ENCODE results near the gene GCG.

The GCG gene

DNA sequence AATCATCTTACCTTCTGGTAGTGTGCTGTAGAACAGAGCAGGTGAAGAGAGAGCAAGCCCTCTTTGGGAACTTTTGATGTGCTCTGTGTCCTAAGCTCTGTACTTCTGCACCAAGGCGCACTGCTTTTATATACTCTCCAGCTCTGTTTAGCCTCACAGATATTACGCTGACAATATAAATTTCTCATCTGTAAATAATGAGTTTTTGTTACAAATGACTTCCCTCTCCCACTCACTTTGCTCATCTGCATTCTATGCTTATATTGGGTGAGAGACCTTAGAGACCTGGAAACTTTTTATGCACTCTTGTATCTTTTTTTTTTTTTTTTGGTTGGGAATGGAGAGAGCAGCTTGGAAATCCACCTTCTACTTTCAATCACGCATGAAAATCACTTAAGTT is at the start of gene GCG:
TSS of gene GCG (minus strand) at position 101 of the 400 bp plus-strand sequence. CDS start 3,069 bp downstream, outside the sequence.
- H3K9me3 ChIP-seq (ENCODE audit: control insufficient read depth, insufficient read depth, low read length), result no peaks in the 10 kb centered on the region
- H3K9ac ChIP-seq (ENCODE audit: low read depth, low read length), result no peak within 1 kb of the TSS
- peaks cover 3% of the 10 kb centered on the region for H3K4me1 ChIP-seq (ENCODE audit: control insufficient read depth, insufficient read depth, low read length)
- peaks cover 3% of the 10 kb centered on the region for H3K27me3 ChIP-seq (ENCODE audit: control insufficient read depth, insufficient read depth, low read length)
- no peak within 1 kb of the TSS for H3K4me3 ChIP-seq (ENCODE audit: low read depth, low read length)
- H3K36me3 ChIP-seq (ENCODE audit: control insufficient read depth, insufficient read depth, low read length), result no peaks in the 10 kb centered on the region

DNA sequence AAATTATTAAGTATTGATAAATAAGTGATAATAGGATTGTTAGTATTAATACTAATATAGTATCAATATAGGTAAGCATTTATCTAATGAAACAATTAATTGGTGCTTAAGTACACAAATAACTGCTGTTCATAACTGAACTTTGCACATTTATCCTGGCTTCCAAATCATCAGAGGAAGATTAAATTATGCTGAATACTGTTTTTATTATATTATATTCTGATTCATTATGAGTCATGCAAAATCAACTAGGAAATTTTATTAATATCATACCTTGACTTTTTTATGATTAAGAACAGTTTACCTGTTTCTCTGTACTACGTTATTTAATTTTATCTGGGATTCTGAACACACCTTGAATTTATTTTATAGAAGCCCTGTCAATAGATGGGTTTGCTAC is 48.6 kb upstream of the GCG start:
- Histone ChIP-seq H3K4me3 (ENCODE audit: low read depth, low read length) (no peak overlapping the region), H3K9ac (ENCODE audit: low read depth, low read length) (no peak overlapping the region), H3K9me3 (ENCODE audit: control insufficient read depth, insufficient read depth, low read length) (no peaks in the 10 kb centered on the region), H3K27me3 (ENCODE audit: control insufficient read depth, insufficient read depth, low read length) (no peaks in the 10 kb centered on the region), H3K36me3 (ENCODE audit: control insufficient read depth, insufficient read depth, low read length) (no peaks in the 10 kb centered on the region), H3K4me1 (ENCODE audit: control insufficient read depth, insufficient read depth, low read length) (no peaks in the 10 kb centered on the region)

DNA sequence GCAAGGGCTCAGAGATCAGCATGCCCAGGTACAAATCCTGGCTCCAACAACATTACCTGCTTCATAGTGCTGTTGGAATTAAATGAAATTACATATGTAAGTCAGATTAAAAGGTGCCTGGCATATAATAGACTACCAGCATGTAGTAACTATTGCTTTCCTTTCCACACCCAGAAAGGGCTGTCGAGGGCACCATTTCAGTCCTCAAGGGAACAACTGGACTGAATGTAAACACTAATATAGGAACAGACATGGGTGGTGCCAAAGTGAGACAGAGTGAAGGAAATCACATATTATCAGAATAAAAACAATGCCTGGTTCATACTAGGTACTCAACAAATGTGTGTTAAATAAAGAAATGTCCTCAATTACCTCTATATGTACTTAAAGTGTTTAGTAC is 47.9 kb upstream of the GCG start:
- H3K4me1 ChIP-seq (ENCODE audit: control insufficient read depth, insufficient read depth, low read length), result no peaks in the 10 kb centered on the region
- H3K9me3 ChIP-seq (ENCODE audit: control insufficient read depth, insufficient read depth, low read length), result no peaks in the 10 kb centered on the region
- no peaks in the 10 kb centered on the region for H3K36me3 ChIP-seq (ENCODE audit: control insufficient read depth, insufficient read depth, low read length)
- H3K27me3 ChIP-seq (ENCODE audit: control insufficient read depth, insufficient read depth, low read length), result no peaks in the 10 kb centered on the region
- H3K9ac ChIP-seq (ENCODE audit: low read depth, low read length), result no peak overlapping the region
- H3K4me3 ChIP-seq (ENCODE audit: low read depth, low read length), result no peak overlapping the region

DNA sequence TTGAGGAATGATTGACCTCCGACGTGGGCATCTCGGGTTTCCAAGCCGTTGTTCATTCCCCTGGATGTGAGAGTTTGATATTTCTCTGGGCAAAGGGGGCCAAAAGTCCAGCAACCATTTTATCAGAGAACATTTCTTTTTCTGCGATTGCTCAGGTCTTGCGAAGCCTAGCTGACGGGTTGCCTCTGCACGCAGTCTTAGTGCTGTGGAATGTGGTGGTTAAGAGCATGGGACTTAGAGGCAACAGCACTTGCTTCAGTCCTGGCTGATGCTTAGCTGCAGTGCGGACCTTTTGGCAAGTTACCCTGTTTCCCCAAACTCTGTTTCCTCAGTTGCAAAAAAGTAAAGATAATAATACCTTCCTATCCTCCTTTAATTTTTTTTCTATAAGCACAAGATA is 46.2 kb upstream of the GCG start:
- H3K9me3 ChIP-seq (ENCODE audit: control insufficient read depth, insufficient read depth, low read length), result no peaks in the 10 kb centered on the region
- H3K4me1 ChIP-seq (ENCODE audit: control insufficient read depth, insufficient read depth, low read length), result no peaks in the 10 kb centered on the region
- H3K9ac ChIP-seq (ENCODE audit: low read depth, low read length), result no peak overlapping the region
- no peak overlapping the region for H3K4me3 ChIP-seq (ENCODE audit: low read depth, low read length)
- no peaks in the 10 kb centered on the region for H3K36me3 ChIP-seq (ENCODE audit: control insufficient read depth, insufficient read depth, low read length)
- H3K27me3 ChIP-seq (ENCODE audit: control insufficient read depth, insufficient read depth, low read length), result no peaks in the 10 kb centered on the region

DNA sequence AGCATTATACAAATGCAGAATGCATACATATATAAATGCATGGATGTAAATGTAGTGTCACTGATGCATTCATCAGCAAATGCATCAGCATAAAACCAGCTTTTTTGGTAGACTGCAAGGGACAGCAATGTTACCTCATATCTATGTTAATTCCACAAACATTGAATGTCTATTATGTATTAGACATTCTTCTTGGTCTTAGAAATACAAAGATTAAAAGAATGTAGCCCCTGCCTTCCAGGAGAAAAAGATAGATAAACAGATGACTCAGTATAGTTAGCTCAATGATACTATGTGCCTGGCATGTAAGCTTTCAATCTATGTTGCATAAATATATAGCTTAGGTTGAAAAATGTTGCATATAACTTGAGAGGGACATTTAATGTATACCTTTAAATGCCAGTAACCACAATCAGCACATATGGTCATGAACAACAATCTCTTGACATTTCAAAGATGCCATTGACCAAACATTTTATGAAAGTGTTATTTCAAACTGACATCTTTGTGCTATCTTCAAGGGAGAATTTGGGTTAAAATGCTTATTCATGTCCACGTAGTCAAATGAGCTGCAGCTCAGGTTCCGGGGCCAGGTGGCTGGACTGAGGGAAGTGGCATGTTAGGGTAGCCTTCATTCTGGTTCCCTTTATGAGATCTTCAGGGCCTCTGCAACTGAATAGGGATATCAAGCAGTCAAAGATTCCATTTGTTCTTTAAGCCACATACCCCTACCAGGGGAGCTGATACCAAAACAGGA is 45.2 kb upstream of the GCG start:
- H3K9ac ChIP-seq (ENCODE audit: low read depth, low read length), result no peak overlapping the region
- H3K9me3 ChIP-seq (ENCODE audit: control insufficient read depth, insufficient read depth, low read length), result no peaks in the 10 kb centered on the region
- H3K27me3 ChIP-seq (ENCODE audit: control insufficient read depth, insufficient read depth, low read length), result no peaks in the 10 kb centered on the region
- H3K4me3 ChIP-seq (ENCODE audit: low read depth, low read length), result no peak overlapping the region
- H3K4me1 ChIP-seq (ENCODE audit: control insufficient read depth, insufficient read depth, low read length), result no peaks in the 10 kb centered on the region
- H3K36me3 ChIP-seq (ENCODE audit: control insufficient read depth, insufficient read depth, low read length), result no peaks in the 10 kb centered on the region

DNA sequence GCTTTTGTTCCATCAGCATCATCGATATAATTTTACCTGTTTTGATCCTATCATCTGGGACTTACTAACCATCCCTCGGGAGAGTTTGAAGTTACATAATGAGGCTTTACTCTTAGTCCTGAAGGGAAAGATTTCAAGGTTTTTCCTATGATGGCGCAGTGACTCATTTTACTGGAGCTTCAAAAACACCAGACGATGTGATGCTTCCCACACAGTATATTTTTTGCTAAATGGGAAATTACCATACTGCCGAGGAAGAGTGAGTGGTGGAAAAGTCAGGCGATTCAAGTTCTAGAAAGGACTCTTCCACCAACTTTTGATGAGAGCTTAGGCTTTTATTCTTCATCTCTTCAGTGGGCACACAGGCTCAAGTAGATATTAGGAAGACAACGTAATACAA is 44.6 kb upstream of the GCG start:
- H3K27me3 ChIP-seq (ENCODE audit: control insufficient read depth, insufficient read depth, low read length), result no peaks in the 10 kb centered on the region
- no peaks in the 10 kb centered on the region for H3K36me3 ChIP-seq (ENCODE audit: control insufficient read depth, insufficient read depth, low read length)
- H3K4me1 ChIP-seq (ENCODE audit: control insufficient read depth, insufficient read depth, low read length), result no peaks in the 10 kb centered on the region
- no peak overlapping the region for H3K4me3 ChIP-seq (ENCODE audit: low read depth, low read length)
- H3K9me3 ChIP-seq (ENCODE audit: control insufficient read depth, insufficient read depth, low read length), result no peaks in the 10 kb centered on the region
- no peak overlapping the region for H3K9ac ChIP-seq (ENCODE audit: low read depth, low read length)

DNA sequence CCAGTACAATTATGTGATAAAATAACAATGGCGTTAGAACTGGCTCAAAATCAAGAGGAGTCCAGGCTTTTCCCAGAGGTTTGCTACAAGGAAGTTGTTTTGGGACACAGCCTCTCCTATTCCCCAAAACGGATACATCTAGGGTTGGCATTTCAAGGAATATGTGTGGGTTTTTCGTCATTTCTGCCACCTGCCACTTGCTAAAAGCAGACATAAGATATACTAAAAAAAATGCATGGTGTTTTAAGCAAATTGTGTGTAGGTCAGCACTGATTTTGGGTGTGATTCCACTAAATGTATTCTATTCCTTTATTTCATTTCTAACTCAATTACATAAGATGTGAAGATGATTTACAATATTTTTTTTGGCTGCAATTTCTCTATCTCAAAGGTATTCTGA is 36.4 kb upstream of the GCG start:
- Histone ChIP-seq H3K4me3 (ENCODE audit: low read depth, low read length) (no peak overlapping the region), H3K9me3 (ENCODE audit: control insufficient read depth, insufficient read depth, low read length) (no peaks in the 10 kb centered on the region), H3K36me3 (ENCODE audit: control insufficient read depth, insufficient read depth, low read length) (no peaks in the 10 kb centered on the region), H3K9ac (ENCODE audit: low read depth, low read length) (no peak overlapping the region), H3K4me1 (ENCODE audit: control insufficient read depth, insufficient read depth, low read length) (no peaks in the 10 kb centered on the region), H3K27me3 (ENCODE audit: control insufficient read depth, insufficient read depth, low read length) (no peaks in the 10 kb centered on the region)

DNA sequence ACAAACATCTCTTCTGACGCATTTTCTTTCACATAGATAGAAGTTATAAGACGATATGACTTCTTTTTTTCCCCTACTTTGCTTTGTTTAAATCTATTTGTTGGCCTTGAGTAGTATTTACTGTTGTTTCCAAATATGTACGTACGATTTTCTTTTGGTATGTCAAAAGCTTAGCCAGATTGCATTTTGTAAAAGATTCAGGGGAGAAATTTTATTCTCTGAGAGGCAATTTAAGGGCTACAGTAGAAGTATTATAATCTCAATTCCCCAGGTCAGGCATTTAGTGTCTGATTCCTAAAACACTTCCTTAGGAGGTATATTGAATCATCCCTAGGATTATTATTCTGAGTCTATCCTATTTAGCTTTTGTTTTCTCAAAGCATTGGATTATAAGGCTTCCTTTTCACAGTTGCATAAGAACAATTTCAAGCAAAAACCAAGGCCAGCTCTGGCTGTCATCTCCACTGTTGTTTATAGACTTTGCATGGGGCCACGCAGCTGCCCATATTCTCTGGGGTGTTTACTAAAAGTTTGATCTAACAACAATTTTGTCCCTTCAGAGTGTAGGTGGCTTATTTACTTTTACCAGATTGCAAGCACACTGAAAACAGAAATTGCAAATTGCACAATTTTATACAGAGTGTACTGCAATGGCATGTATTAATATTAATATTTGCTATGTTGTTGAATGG is 33.6 kb upstream of the GCG start:
- Histone ChIP-seq H3K4me3 (ENCODE audit: low read depth, low read length) (no peak overlapping the region), H3K9me3 (ENCODE audit: control insufficient read depth, insufficient read depth, low read length) (no peaks in the 10 kb centered on the region), H3K9ac (ENCODE audit: low read depth, low read length) (no peak overlapping the region), H3K36me3 (ENCODE audit: control insufficient read depth, insufficient read depth, low read length) (no peaks in the 10 kb centered on the region), H3K4me1 (ENCODE audit: control insufficient read depth, insufficient read depth, low read length) (no peaks in the 10 kb centered on the region), H3K27me3 (ENCODE audit: control insufficient read depth, insufficient read depth, low read length) (no peaks in the 10 kb centered on the region)

DNA sequence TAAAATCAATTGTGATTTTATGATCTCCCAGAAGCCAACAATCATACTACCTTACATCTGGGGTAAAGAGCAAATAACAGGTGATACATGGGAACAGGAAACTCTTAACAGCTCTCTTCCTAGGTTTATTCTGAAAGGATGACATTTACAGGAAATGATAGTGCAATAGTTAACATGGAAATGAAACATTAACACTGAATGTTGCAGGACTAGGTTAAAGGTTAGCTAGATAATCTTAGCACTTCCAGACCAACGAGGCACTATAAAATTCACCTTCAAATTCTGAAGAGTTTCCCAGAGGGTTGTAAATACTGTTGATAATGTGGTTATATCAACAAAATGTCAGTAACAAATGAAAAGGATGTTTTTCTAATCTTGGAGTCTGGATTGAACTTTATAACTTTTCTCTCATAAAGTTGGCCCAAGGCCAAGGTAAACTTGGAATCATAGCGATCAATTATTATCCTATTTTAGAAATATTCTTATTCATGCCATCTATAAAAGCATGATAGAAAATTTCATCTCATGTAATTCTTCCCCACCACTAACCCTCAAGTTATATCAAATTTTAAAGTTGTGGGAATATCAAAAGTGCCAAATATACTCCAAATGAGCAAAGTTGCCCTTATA is 32.9 kb upstream of the GCG start:
- Histone ChIP-seq H3K4me1 (ENCODE audit: control insufficient read depth, insufficient read depth, low read length) (no peaks in the 10 kb centered on the region), H3K36me3 (ENCODE audit: control insufficient read depth, insufficient read depth, low read length) (no peaks in the 10 kb centered on the region), H3K9ac (ENCODE audit: low read depth, low read length) (no peak overlapping the region), H3K9me3 (ENCODE audit: control insufficient read depth, insufficient read depth, low read length) (no peaks in the 10 kb centered on the region), H3K4me3 (ENCODE audit: low read depth, low read length) (no peak overlapping the region), H3K27me3 (ENCODE audit: control insufficient read depth, insufficient read depth, low read length) (no peaks in the 10 kb centered on the region)

DNA sequence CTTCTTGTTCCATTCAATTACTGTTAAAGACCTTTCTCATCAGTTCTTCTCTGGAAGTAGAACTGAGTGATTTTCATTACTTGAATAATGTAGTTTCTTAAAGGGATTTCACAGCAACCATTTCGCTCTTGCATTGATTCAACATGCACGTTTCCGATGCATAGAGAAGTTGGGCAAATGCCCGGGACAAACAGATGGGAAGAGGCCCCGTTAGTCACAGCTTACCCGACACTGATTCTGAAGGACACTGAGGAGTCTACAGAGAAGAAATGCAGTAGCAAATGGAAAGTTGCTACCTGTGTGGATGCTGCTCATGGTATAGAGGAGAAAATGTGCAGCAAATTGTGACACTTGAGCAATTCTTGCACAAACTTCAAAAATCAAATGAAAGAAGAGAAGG is 32.3 kb upstream of the GCG start:
- Histone ChIP-seq H3K36me3 (ENCODE audit: control insufficient read depth, insufficient read depth, low read length) (no peaks in the 10 kb centered on the region), H3K4me1 (ENCODE audit: control insufficient read depth, insufficient read depth, low read length) (no peaks in the 10 kb centered on the region), H3K4me3 (ENCODE audit: low read depth, low read length) (no peak overlapping the region), H3K27me3 (ENCODE audit: control insufficient read depth, insufficient read depth, low read length) (no peaks in the 10 kb centered on the region), H3K9me3 (ENCODE audit: control insufficient read depth, insufficient read depth, low read length) (no peaks in the 10 kb centered on the region), H3K9ac (ENCODE audit: low read depth, low read length) (no peak overlapping the region)

DNA sequence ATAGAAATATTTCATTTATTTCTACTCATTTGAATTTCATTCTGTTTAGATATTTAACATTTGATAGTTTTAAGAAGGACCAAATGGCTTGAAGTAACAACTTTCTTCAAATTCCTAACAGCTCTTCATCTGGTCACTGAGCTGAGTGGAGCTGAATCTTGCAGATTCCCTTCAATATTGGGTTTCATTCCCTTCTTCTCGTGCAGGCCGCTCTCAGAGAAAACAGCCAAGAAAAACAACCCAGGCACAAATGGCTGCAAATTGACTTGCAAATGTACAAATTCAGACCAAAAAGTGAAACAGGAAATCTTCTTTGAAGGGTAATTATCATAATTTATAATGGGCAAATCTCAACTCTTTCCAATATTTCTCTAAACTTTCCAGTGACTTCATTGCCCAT is 30.3 kb upstream of the GCG start:
- H3K36me3 ChIP-seq (ENCODE audit: control insufficient read depth, insufficient read depth, low read length), result no peaks in the 10 kb centered on the region

DNA sequence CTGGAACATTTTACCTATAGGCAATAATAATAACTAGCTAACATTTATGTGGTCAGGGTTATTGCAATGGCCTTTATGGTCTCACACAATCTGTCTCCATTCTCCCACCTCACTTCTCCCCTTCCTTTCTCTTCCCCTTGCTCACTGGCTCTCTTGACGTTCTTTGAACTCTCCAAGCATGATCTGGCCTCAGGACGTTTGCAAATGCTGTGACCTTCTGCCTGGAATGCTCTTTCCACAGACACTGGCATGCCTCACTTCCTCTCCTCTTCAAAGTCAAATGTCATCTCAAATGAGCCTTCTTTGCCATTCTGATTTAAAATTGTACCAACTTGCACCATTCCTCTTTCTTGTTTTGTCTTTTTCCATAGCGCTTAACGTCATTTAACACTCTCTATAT is 25.3 kb upstream of the GCG start:
- H3K36me3 ChIP-seq (ENCODE audit: control insufficient read depth, insufficient read depth, low read length), result no peaks in the 10 kb centered on the region
- no peak overlapping the region for H3K4me3 ChIP-seq (ENCODE audit: low read depth, low read length)
- no peaks in the 10 kb centered on the region for H3K4me1 ChIP-seq (ENCODE audit: control insufficient read depth, insufficient read depth, low read length)

More for the DNA sequence above, 30.3 kb upstream of the GCG start:
- H3K4me1 ChIP-seq (ENCODE audit: control insufficient read depth, insufficient read depth, low read length), result no peaks in the 10 kb centered on the region
- H3K9me3 ChIP-seq (ENCODE audit: control insufficient read depth, insufficient read depth, low read length), result no peaks in the 10 kb centered on the region
- no peaks in the 10 kb centered on the region for H3K27me3 ChIP-seq (ENCODE audit: control insufficient read depth, insufficient read depth, low read length)
- no peak overlapping the region for H3K4me3 ChIP-seq (ENCODE audit: low read depth, low read length)
- H3K9ac ChIP-seq (ENCODE audit: low read depth, low read length), result no peak overlapping the region

More for the DNA sequence above, 25.3 kb upstream of the GCG start:
- Histone ChIP-seq H3K9me3 (ENCODE audit: control insufficient read depth, insufficient read depth, low read length) (no peaks in the 10 kb centered on the region), H3K9ac (ENCODE audit: low read depth, low read length) (no peak overlapping the region), H3K27me3 (ENCODE audit: control insufficient read depth, insufficient read depth, low read length) (no peaks in the 10 kb centered on the region)
